ENCODE data around the gene ATIC.
"Not testable (repeated sequence)": the region's sequence is repeated elsewhere in the genome, so short reads cannot be mapped to it uniquely, and the experiment has no call there.

ATIC gene

DNA sequence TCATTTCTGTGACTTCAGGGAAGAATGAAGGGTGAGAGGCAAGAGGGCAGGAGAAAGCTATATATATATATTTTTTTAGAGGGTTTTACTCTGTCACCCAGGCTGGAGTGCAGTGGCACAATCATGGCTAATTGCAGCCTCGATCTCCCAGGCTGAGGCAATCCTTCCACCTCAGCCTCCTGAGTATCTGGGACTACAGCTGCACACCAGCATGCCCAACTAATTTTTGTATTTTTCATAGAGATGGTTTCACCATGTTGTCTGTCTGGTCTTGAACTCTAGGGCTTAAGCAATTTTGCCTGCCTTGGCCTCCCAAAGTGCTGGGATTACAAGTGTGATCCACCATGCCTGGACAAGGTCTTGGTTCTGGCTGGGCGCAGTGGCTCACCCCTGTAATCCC lies 3.4 kb downstream of the ATIC start:
- DNase-seq: no peak

DNA sequence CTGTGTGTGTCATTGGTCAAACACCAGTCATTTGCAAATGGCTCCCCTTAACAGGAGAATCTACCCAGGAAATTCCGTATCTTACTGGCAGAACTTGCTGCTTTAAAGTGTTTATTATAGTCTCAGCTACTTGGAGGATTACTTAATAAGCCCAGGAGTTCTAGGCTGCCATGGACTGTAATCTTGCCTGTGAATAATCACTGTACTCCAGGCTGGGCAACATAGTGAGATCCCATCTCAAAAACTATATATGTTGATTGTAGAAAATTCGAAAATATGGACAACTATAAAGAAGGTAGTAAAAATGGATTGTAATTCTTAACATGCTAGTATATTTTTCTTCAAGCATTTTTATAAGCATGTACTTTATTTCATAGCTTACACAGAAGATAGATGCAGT lies 4.5 kb downstream of the ATIC start:
- no peak for DNase-seq

DNA sequence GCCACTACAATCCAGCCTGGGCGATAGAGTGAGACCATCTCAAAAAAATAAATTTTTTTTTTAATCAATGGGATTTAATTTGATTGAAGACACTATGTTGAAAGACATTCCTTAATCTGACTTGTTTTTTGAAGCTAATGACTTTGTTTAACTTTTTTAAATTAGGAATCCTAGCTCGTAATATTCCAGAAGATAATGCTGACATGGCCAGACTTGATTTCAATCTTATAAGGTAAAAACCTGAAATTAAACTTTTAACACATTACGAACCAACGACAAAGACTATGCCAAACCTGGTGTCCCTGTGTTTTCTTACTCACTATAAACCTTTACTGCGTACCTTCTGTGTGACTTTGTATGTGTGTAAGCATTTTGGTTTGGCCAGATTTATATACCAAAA lies 7.6 kb downstream of the ATIC start:
- no peak for DNase-seq

DNA sequence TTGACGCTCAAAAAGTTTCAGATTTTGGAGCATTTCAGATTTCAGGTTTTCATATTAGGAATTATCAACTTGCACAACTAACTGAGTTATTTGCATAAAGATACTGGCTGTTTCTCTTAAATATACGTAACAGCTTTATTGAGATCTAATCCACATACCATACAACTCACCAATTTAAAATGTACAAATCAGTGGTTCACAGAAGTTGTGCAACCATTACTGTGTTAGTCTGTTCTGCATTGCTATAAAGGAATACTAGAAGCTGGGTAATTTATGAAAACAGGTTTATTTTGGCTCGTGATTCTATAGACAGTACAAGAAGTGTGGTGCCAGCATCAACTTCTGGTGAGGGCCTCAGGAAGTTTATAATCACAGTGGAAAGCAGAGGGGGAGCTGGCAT lies 8.2 kb downstream of the ATIC start:
- DNase-seq: no peak

DNA sequence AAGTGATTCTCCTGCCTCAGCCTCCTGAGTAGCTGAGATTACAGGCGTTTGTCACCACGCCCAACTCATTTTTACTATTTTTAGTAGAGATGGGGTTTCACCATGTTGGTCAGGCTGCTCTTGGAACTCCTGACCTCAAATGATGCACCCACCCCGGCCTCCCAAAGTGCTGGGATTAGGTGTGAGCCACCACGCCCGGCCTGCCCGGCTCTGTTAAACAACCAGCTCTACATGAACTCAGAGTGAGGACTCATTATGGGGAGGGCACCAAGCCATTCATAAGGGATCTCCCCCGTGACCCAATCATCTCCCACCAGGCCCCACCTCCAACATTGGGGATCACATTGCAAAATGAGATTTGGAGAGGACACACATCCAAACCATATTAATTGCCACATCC lies 8.8 kb downstream of the ATIC start:
- no peak for DNase-seq

DNA sequence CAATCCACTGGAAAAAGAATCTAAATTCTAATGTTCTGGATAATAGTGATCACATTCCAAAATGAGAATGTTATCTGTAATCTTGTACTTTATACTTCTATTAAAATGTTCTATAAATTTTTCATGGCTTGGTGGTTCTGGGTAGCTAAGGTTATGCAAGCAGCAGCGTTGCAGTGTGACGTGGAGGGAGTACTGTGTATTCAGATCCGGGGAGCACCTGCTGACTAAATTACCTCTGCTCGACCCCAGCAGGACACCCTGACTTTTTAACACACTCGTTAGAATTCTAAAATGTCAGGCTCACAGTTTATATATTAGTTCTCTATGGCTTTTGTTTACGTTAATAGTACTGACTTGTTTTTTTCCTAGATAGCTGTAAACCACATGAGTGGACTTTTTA lies 13.0 kb downstream of the ATIC start:
- DNase-seq: no peak

DNA sequence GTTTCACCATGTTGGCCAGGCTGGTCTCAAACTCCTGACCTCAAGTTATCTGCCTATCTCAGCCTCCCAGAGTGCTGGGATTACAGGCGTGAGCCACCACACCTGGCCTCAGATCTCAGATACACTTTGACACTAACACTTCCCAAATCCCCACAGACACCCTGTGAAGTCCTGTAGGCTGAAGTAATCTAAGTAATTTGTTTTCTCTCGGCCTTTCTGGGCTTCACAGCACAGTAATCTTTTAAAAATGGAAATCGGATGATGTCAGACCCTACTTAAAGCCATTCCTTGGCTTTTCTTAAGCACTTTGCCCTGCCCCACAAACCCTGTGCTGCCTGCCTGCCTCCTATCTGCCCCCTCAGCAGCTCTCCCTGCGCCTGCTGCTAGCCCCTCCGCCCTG lies 16.2 kb downstream of the ATIC start:
- DNase-seq: no peak

DNA sequence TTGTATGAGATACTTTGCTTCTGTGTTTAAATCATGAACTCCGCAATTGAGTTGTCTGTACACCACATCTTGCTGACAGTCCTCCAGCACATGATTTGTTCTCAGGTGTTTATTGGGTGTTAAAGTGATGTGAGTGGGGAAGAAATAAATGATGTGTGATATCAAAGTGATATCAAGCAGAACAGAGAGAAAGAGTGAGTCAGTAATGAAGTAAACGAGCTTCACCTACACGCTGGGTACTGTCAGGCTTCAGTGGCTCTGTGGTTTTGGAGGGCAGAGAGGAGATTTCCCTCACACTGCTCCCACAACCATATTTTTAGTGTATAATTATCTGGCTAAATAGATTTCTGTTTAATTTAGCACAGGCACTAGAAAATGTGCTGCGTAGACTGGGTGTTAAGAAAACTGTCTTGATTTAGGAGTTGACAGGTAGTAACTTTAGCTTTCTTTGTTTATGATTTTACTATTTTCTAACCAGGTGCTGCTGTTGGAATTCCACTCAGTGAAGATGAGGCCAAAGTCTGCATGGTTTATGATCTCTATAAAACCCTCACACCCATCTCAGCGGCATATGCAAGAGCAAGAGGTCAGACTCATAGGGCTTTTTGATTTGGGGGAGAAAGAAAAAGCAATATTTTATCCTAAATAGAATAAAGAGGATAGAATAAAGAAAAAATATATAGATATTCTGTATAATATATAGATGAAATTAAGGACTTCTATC lies 21.2 kb downstream of the ATIC start:
- no peak for DNase-seq

DNA sequence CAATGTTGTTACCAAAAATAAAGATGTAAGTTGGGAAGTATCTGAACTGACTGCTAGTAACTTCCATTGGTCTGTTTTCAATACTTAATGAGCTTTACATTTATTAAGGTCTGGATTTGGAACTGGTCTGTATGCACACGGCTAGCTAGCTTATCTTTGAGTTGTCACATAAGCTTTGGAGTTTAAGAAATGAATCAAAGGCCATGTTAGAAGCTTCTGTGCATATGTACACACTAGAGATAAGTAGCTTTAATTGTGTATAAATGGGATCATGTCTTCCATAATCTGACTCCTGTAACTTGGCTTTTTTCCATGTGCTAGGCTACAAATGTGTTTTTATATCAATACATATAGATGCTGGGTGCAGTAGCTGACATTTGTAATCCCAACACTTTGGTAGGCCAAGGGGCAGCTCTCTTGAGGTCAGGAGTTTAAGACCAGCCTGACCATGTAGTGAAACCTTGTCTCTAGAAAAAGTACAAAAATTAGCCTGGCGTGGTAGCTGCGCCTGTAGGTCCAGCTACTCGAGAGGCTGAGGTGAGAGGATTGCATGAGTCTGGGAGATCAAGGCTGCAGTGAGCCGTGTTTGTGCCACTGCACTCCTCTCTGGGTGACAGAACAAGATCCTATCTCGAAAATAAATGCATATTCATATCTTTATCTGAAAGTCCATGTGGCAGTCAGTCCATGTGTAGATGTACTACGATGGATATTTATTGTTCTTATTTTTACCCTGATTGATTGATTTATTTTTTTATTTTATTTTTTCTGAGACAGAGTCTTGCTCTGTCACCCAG lies 27.2 kb downstream of the ATIC start:
- DNase-seq: no peak

DNA sequence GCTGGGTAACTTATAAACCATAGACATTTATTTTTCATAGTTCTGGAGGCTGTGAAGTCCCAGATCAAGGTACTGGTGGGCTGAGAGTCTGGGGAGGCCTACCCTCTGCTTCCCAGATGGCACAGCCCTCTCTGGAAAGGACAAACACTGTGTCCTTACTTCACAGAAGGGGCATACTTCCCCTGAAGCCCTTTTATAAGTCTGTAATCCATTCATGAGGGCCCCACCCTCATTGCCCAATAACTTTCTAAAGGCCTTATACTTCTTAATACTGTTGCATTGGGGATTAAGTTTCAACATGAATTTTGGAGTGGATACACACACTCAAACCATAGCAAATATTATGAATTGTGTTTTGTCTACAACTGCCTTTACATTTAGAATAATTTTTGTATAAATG lies 36.0 kb downstream of the ATIC start:
- no peak for DNase-seq

DNA sequence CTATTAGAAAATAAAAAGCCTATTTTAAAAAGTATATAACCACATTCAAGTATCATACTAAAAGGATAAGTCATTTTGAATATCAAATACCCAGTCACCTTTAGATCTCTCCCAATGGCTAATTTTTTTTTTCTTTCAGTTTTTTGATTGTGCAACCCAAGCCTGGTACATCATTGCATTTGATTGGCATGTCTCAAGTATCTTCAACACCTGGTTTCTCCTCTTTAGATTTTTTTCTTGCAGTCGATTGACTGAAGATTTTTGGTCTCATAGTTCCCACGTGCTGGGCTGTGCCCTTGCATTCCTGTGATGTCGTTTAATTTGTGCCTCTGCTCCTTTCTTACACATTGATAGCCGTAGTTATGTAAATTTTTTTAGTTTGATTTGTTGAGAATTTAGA lies 40.7 kb downstream of the ATIC start:
- DNase-seq: no peak

DNA sequence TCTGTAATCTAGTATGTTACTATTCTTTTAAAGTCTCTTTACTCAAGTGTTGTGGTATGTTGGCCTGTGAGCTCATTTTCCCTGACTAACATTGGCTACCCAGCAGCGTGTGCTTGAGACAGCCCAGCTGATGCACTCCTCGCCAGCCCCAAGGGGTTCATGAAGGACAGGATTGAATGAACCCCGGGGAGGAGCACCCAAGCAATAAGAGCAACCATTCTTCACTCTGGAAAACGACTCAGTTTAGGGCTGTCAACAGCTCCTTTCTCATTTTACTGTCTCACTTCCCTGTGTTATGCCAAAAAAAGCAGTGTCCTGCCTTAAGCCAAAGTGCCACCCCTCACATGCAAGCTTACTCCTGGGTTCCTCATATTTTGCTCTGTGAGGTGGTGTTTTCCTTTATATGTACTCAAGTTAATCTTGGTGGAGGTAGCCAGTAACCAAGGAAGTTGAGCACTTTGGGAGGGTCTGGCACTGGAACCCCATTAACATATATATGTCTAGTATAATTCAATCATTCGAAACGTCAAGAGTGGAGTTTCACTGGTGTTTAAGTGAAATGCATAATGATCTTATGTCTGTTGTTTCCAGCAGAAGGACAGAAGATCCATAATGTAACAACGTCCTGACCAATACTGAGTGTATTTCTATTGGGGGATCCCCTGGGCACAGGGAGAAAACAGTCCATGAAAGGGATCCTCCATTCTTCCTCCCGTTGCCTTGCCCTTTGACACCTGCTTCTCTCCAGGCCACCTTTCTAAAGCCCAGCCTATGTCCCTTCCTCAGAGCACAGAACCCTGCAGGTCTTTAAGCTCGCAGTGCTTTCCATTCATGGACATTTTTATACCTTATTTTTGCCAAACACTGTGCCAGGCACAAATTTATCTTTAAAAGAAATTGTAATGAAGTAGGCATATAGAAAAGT lies 43.2 kb downstream of the ATIC start:
- peak; percentile 45 for DNase-seq

DNA sequence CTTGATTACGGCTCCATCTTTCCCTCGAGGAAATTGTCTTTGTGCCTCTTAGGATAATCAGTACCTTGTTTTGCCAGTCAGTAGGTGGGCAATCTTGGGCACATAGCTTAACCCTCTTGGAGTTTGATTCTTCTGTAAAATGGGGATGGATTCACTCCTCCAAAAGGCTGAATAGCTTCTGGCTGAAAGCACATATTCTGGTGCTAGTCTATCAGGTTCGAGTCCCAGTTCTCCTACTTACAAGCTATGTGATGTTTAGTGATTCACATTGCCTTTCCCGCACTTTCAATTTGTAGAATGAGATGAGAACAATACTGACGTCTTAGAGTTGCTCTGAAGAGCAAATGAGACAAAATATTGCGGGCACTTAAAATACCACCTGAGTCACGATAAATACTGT lies 43.9 kb downstream of the ATIC start:
- no peak for DNase-seq

DNA sequence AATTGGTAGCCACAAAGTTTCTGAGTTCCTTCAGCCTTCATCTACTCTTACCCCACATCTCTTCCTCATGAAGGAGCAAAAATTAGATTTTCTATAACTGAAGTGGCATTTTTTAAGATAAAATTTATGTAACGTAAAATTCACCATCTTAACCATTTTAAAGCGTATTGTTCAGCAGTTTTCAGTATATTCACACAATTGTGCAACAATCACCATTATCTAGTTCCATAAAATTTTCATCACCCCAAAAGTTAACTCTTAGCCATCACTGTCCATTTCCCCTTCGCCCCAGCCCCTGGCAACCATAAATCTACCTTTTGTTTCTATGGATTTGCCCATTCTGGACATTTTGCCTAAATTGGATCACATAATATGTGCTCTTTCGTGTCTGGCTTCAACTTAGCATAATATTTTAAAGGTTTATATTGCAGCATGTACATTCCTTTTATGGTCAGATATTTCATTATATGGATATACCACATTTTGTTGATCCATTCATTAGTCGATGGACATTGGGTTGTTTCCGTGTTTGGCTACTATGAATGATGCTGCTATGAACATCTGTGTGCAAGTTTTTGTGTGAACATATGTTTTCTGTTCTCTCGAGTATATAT lies 44.6 kb downstream of the ATIC start:
- DNase-seq: no peak

DNA sequence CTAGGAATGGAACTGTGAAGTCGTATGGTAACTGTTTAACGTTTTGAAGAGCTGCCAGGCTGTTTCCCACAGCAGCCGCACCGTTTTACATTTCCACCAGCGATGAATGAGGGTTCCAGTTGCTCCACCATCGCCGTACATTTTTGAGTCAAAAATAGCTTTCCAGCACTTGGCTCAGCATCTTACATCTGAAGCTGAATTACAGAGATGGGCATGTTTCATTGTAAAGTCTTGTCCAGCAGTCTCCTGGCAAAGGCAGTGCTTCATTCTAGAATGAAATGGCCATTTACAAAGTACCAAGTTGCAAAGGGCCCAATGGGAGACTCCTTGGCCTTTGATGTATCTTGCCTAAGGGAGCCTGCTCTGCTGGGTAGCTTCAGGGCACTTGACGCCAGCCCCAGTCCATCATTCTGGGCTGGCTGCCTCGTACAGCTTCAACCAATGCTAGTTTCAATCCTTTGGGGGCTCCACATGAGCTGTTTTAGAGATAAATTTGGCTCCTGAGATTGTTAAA lies 45.1 kb downstream of the ATIC start:
- peak; percentile 73 for DNase-seq

DNA sequence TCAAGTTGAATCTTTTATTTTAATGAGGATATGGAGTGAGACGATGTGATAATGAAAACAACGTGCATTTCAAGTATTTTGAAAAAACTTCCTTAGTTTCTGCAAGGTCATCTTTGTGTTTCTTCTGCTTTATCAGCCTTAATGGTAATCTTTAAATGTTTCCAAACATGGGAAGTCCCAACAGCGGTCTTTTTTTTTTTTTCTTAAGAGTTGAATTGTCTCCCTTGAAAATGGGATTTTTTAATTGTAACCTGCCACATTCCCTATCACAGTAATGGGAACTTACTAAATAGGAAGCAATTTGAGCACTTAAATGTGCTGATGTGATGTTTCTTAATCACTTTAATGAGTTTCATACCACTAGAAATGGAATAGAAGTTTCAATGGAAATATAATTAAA lies 45.8 kb downstream of the ATIC start:
- no peak for DNase-seq

DNA sequence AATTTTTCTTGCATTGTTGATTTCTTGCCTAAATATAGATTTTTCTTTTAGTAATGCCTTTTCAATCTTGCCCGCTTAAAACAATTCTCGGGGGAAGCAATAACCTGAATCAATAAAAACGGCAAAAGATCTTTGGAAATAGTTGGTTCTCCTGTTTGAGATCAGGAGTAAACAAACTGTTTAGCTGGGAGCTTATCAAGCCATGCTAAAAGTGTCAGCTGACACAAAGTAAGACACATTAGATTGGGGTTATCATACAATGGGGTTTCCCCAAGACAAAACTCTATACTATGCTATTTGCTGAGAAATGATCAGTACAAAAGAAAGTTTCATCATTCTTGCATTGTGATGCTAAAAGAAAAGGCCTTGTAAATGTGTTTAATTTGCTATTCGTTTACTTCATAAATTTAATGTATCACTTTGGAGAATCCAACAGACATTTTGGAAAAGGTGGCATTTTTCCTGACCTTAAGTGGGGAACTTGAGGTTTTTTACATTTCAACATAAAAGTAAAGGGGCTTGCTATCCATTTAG lies 46.5 kb downstream of the ATIC start:
- no peak for DNase-seq

DNA sequence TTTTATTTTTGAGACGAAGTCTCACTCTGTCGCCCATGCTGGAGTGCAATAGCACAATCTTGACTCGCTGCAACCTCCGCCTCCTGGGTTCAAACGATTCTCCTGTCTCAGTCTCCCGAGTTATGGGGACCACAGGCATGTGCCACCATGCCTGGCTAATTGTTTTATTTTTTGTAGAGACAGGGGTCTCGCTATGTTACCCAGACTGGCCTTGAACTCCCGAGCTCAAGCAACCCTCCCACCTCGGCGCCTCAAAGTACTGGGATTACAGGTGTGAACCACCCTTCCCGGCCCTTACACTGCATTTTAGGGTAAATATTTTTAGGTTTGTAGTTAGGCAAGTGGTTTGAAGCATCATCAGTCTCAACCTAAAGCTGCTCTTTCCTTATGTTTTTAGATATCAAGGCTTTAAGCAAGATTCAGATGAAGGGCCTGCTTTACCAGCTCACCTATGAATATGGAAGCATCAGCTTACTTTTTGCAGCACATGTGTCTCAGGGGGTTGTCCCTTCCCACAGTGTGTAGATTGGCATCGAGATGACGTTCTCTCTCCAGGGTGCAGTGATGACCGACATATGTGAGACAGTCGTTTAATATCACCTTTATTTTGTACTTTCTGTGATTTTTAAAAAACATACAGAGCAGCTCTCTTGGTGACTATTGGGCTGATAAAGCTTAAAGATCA lies 47.2 kb downstream of the ATIC start:
- peak; percentile 39 for DNase-seq

DNA sequence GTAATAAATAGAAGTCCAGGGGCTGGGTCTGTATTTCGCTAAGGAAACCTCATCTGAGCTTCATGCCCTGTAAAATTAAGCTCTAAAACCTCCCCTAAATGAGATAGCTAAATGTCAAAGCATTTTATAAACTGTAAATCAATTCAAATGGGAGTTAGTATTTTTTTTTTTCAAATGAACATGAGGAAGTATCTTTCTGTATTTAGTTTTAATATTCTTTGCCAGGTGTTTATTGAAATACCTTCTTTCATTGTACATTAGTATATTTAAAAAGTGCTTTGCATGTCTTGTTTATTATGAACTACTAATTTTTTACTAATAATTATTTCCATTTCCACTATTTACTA lies 47.7 kb downstream of the ATIC start:
- no peak for DNase-seq

DNA sequence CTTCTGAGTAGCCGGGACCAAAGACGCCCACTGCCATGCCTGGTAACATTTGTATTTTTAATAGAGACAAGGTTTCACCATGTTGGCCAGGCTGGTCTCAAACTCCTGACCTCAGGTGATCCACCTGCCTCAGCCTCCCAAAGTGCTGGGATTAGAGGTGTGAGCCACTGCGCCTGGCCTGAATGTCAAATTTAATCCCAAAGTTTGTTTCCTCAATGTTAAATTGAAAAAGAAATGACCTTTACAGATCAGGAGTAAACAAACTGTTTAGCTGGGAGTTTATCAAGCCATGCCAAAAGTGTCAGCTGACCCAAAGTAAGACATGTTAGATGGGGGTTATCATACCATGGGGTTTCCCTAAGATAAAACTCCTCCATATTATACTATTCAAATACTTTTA lies 48.2 kb downstream of the ATIC start:
- DNase-seq: not testable (repeated sequence)

DNA sequence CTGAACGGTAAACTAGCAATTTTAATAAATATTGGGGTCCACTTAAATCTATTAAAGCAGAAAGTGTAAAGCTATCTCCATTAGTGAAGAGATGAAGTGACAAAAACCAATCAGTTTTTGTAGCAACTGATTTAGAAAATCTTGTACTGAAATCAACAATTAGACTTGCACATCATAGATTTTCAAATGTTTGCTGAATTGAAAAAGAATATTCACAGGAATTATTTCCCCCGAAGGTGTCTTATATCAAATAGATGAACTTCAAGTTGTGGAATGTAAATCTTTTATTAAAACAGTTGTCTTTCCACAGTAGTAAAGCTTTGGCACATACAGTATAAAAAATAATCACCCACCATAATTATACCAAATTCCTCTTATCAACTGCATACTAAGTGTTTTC lies 48.7 kb downstream of the ATIC start:
- no peak for DNase-seq

Data from fibroblast of skin of abdomen (primary cell).